Endodermal cell (in vitro differentiated cells): Measurements from ENCODE around the gene TNFSF13. TPM values are rescaled to one million over a fixed set of nuclear protein-coding genes. Genes with fewer than 3 reads are reported as not detected.

ENCODE experiments used
- DNase-seq: peaks from one replicate; pipeline ENCODE4 v3.0.0-alpha.2; 2017
- H3K27ac ChIP-seq: 2 replicates; pipeline ENCODE4 v1.5.1; 2013; ENCODE audit warnings: mild to moderate bottlenecking, low read depth, low read length, moderate library complexity
- H3K27me3 ChIP-seq: 2 replicates; pipeline ENCODE4 v1.6.1; 2013; ENCODE audit warnings: mild to moderate bottlenecking, low read length, moderate library complexity; ENCODE audit not compliant: insufficient read depth, control insufficient read depth, poor library complexity, severe bottlenecking
- H3K36me3 ChIP-seq: 2 replicates; pipeline ENCODE4 v1.7.0; 2013; ENCODE audit warnings: mild to moderate bottlenecking, low read length, moderate library complexity; ENCODE audit not compliant: control insufficient read depth, insufficient read depth
- H3K4me1 ChIP-seq: one replicate; pipeline ENCODE4 v1.7.0; 2013; ENCODE audit warnings: low read length; ENCODE audit not compliant: control insufficient read depth, insufficient read depth
- H3K4me3 ChIP-seq: 2 replicates; pipeline ENCODE4 v1.5.1; 2013; ENCODE audit warnings: mild to moderate bottlenecking, low read length, moderate library complexity
- H3K9ac ChIP-seq: 2 replicates; pipeline ENCODE4 v1.6.1; 2013; ENCODE audit warnings: mild to moderate bottlenecking, low read length, moderate library complexity; ENCODE audit not compliant: poor library complexity, severe bottlenecking; ENCODE audit errors: extremely low read depth
- H3K9me3 ChIP-seq: 2 replicates; pipeline ENCODE4 v1.6.1; 2013; ENCODE audit warnings: mild to moderate bottlenecking, low read length, moderate library complexity; ENCODE audit not compliant: control insufficient read depth
- H3K27ac Mint-ChIP-seq: 2 replicates; pipeline ENCODE4 v1.8.0; 2020; ENCODE audit warnings: mixed read lengths
- H3K27me3 Mint-ChIP-seq: 2 replicates; pipeline ENCODE4 v1.8.0; 2021; ENCODE audit warnings: mild to moderate bottlenecking, mixed read lengths; ENCODE audit not compliant: insufficient read depth
- H3K36me3 Mint-ChIP-seq: 2 replicates; pipeline ENCODE4 v1.8.0; 2020; ENCODE audit warnings: low read depth, mixed read lengths
- H3K4me1 Mint-ChIP-seq: 2 replicates; pipeline ENCODE4 v1.8.0; 2020; ENCODE audit warnings: mixed read lengths
- H3K4me3 Mint-ChIP-seq: 2 replicates; pipeline ENCODE4 v1.8.0; 2020; ENCODE audit warnings: mild to moderate bottlenecking, moderate library complexity, mixed read lengths
- H3K9me3 Mint-ChIP-seq: 2 replicates; pipeline ENCODE4 v1.8.0; 2020; ENCODE audit warnings: mild to moderate bottlenecking, mixed read lengths
- CTCF ChIP-seq: fragments of 200-600 bp; sonication (generic); conservative IDR thresholded peaks from 2 replicates; pipeline ENCODE4 v1.5.0; 2021; ENCODE audit warnings: antibody characterized with exemption, mild to moderate bottlenecking
- WGBS, 2 experiments: methylation state at CpG; one replicate each; pipeline versions ENCODE4 v1.1.5 to v1.1.7; 2013; ENCODE audit warnings: missing lambda C conversion rate in 2 of 2, mixed read lengths in 1 of 2; ENCODE audit not compliant: insufficient coverage in 1 of 2, insufficient read length in 1 of 2; 5-methylcytosine and 5-hydroxymethylcytosine counted together
- total RNA-seq, 2 donors: library from RNA; stranded (reverse); fragmentation: NEBNext Ultra II Directional in 1 of 2; extraction: Animal tissue kit (Norgen Biotek cat#: 25700) in 1 of 2; gene quantifications; 2 replicates in 1 of 2; 3 replicates in 1 of 2; pipeline ENCODE4 v1.2.1, GENCODE V29; 2021

The TNFSF13 gene
- total RNA-seq, 2 donors from 2014 or later: 1.7 to 3.0 TPM

DNA sequence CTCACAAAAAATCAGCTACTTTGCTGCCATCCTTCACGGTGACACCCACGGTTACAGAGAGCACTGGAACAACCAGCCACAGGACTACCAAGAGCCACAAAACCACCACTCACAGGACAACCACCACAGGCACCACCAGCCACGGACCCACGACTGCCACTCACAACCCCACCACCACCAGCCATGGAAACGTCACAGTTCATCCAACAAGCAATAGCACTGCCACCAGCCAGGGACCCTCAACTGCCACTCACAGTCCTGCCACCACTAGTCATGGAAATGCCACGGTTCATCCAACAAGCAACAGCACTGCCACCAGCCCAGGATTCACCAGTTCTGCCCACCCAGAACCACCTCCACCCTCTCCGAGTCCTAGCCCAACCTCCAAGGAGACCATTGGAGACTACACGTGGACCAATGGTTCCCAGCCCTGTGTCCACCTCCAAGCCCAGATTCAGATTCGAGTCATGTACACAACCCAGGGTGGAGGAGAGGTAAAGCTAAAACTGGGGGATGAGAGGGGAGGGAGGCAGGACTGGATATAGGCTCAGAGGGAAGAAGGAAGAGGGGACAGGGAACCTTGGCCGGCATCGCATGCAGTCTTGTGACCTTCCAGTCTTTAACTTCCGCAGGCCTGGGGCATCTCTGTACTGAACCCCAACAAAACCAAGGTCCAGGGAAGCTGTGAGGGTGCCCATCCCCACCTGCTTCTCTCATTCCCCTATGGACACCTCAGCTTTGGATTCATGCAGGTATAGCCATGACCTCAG, 21.5 kb downstream of the TNFSF13 start:
- Histone ChIP-seq H3K4me3 (no peak overlapping the region), H3K27me3 (no peaks in the 10 kb centered on the region), H3K4me1 (peaks cover 3% of the 10 kb centered on the region), H3K27ac (peak overlapping the region; percentile 32), H3K36me3 (peaks cover 46% of the 10 kb centered on the region), H3K9ac (no peak overlapping the region), H3K9me3 (no peaks in the 10 kb centered on the region)
- Mint-ChIP-seq H3K27me3 (no peaks in the 10 kb centered on the region), H3K4me1 (peaks cover 25% of the 10 kb centered on the region), H3K9me3 (no peaks in the 10 kb centered on the region), H3K36me3 (peaks cover 48% of the 10 kb centered on the region), H3K27ac (peak overlapping the region; percentile 65), H3K4me3 (no peak overlapping the region)
- WGBS, 2 experiments: 94 to 100% methylated on average over 2 to 12 of the region's 12 CpGs
- no peak for TF ChIP-seq CTCF
- DNase-seq: no peak

- H3K36me3 ChIP-seq: peaks cover 42% of the 10 kb centered on the region
- H3K9me3 ChIP-seq: no peaks in the 10 kb centered on the region
- TF ChIP-seq CTCF: no peak
- Mint-ChIP-seq H3K9me3 (no peaks in the 10 kb centered on the region), H3K4me3 (no peak overlapping the region), H3K36me3 (peaks cover 43% of the 10 kb centered on the region), H3K27me3 (no peaks in the 10 kb centered on the region), H3K27ac (peak overlapping the region; percentile 65), H3K4me1 (peaks cover 19% of the 10 kb centered on the region)
- peak overlapping the region; percentile 38 for H3K27ac ChIP-seq
- peaks cover 3% of the 10 kb centered on the region for H3K4me1 ChIP-seq
- no peaks in the 10 kb centered on the region for H3K27me3 ChIP-seq
- no peak overlapping the region for H3K9ac ChIP-seq
- H3K4me3 ChIP-seq: no peak overlapping the region
- peak; percentile 66 for DNase-seq
- WGBS, 2 experiments: 89 to 91% methylated on average over 11 to 23 of the region's 23 CpGs
These were observed 22.3 kb downstream of the TNFSF13 start for GRCh38 chr17:7580604-7581575.

DNA sequence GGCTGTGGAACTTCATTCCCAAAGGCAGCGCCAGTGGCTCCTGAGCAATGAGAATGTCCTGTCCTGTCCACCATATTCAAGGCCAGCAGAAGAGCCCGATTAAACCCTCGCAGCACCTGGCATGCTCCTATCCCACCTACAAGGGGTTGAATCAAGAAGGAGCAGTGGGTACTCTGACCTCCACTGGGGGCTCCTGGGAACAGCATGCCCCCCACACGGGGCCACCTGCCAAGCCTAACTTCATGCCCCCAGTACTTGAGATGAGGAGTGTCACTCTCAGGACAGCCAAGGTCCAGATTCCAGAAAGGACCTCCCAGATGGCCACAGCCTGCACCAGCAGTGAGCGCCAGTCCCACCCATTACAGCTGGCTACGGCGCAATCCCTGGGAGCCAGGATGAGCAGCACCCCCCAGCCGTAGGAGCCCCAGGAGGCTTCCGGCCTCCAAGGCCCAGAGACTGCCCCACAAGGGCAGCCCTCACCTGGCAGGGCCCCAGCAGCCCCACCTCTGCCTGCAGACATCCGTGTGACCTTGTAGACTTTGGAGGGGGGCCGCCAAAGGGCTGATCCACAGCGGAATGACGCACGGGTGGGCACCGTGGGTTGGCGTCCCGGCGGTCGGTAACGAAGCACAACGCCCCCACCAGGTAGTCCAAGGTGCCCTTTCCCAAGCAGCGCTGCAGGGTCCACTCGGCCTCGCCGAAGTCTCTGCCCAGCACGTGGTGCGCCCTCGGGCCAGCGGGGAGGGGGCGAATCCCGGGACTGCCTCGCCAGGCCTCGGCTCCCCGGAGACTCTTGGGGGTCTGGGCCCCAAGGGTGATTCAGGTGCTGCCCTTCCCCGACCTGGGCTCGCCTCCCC, 24.1 kb downstream of the TNFSF13 start:
- H3K27ac Mint-ChIP-seq: peak overlapping the region; percentile 100
- H3K27ac ChIP-seq: peak overlapping the region; percentile 98
- peak overlapping the region; percentile 79 for H3K4me3 Mint-ChIP-seq
- H3K9me3 ChIP-seq: no peaks in the 10 kb centered on the region
- H3K9me3 Mint-ChIP-seq: no peaks in the 10 kb centered on the region
- peaks cover 17% of the 10 kb centered on the region for H3K4me1 Mint-ChIP-seq
- peak; percentile 57 for DNase-seq
- H3K4me3 ChIP-seq: no peak overlapping the region
- H3K36me3 Mint-ChIP-seq: peaks cover 28% of the 10 kb centered on the region
- H3K9ac ChIP-seq: peak overlapping the region; percentile 95
- peaks cover 36% of the 10 kb centered on the region for H3K36me3 ChIP-seq
- H3K4me1 ChIP-seq: peaks cover 3% of the 10 kb centered on the region
- WGBS, 2 experiments: 93 to 94% methylated on average over 33 to 36 of the region's 36 CpGs
- H3K27me3 ChIP-seq: no peaks in the 10 kb centered on the region
- no peak for TF ChIP-seq CTCF
- no peaks in the 10 kb centered on the region for H3K27me3 Mint-ChIP-seq
